ENCODE data around the gene TAF1D.
"Not testable (repeated sequence)": the region's sequence is repeated elsewhere in the genome, so short reads cannot be mapped to it uniquely, and the experiment has no call there.

TAF1D gene

GRCh38 chr11:93741094-93741881, at the start of gene TAF1D, which contains the start of gene C11orf54:
TSS of gene TAF1D (minus strand) at chr11:93741495. CDS start at chr11:93739304, 2,191 bp downstream.
TSS of gene C11orf54 (plus strand) at chr11:93741672. CDS start at chr11:93747394, 5,722 bp downstream.
- DNase-seq (ENCODE audit: low spot score), result peak; percentile 99

GRCh38 chr11:93784935-93785360, 43.7 kb upstream of the TAF1D start:
- DNase-seq (ENCODE audit: low spot score), result no peak

- peak; percentile 90 for DNase-seq (ENCODE audit: low spot score)
These were observed 43.0 kb upstream of the TAF1D start, which contains the start of gene MED17 for GRCh38 chr11:93784145-93784934. TSS of gene MED17 (plus strand) at chr11:93784282. CDS start at chr11:93784514, 232 bp downstream.

- no peak for DNase-seq (ENCODE audit: low spot score)
These were observed 42.5 kb upstream of the TAF1D start for GRCh38 chr11:93783765-93784144.

- DNase-seq (ENCODE audit: low spot score), result no peak
These were observed 42.1 kb upstream of the TAF1D start for GRCh38 chr11:93783362-93783761.

- peak; percentile 25 for DNase-seq (ENCODE audit: low spot score)
These were observed 34.0 kb upstream of the TAF1D start for GRCh38 chr11:93775289-93775688.

- DNase-seq (ENCODE audit: low spot score), result not testable (repeated sequence)
These were observed 33.3 kb upstream of the TAF1D start for GRCh38 chr11:93774560-93774959.

GRCh38 chr11:93773601-93774200, 32.4 kb upstream of the TAF1D start:
- DNase-seq (ENCODE audit: low spot score), result no peak

- no peak for DNase-seq (ENCODE audit: low spot score)
These were observed 31.8 kb upstream of the TAF1D start for GRCh38 chr11:93773045-93773477.

- DNase-seq (ENCODE audit: low spot score), result no peak
These were observed 30.8 kb upstream of the TAF1D start for GRCh38 chr11:93772123-93772522.

GRCh38 chr11:93770160-93770559, 28.9 kb upstream of the TAF1D start:
- no peak for DNase-seq (ENCODE audit: low spot score)

GRCh38 chr11:93767018-93767417, 25.7 kb upstream of the TAF1D start:
- DNase-seq (ENCODE audit: low spot score), result no peak

- DNase-seq (ENCODE audit: low spot score), result no peak
These were observed 25.2 kb upstream of the TAF1D start for GRCh38 chr11:93766504-93766903.

- DNase-seq (ENCODE audit: low spot score), result no peak
These were observed 24.3 kb upstream of the TAF1D start for GRCh38 chr11:93765551-93765950.

GRCh38 chr11:93761910-93762309, 20.6 kb upstream of the TAF1D start:
- DNase-seq (ENCODE audit: low spot score), result no peak

- not testable (repeated sequence) for DNase-seq (ENCODE audit: low spot score)
These were observed 17.8 kb upstream of the TAF1D start for GRCh38 chr11:93759123-93759522.

- no peak for DNase-seq (ENCODE audit: low spot score)
These were observed 16.9 kb upstream of the TAF1D start for GRCh38 chr11:93757924-93758865.

- DNase-seq (ENCODE audit: low spot score), result no peak
These were observed 16.0 kb upstream of the TAF1D start for GRCh38 chr11:93757301-93757700.

- no peak for DNase-seq (ENCODE audit: low spot score)
These were observed 15.5 kb upstream of the TAF1D start for GRCh38 chr11:93756748-93757147.

- DNase-seq (ENCODE audit: low spot score), result no peak
These were observed 11.9 kb upstream of the TAF1D start for GRCh38 chr11:93753241-93753640.

- no peak for DNase-seq (ENCODE audit: low spot score)
These were observed 9.7 kb upstream of the TAF1D start for GRCh38 chr11:93751001-93751400.
